Ovary (tissue), 3 donors: ENCODE data around the gene DENND4C.

Experiments used
- POLR2A ChIP-seq: fragments of 450-650 bp; IDR thresholded peaks from one replicate; pipeline ENCODE4 v1.6.1; 2017; ENCODE audit warnings: antibody characterized with exemption, mild to moderate bottlenecking, moderate library complexity
- TF ChIP-seq, protein P1 (sequence below), 3 donors: fragments of 450-650 bp in 2 of 3; fragments of 200-600 bp in 1 of 3; IDR thresholded peaks; one replicate each; pipeline versions ENCODE4 v1.5.1 to v1.8.0; 2016 to 2022; ENCODE audit warnings: antibody characterized with exemption in 3 of 3, mild to moderate bottlenecking in 1 of 3
- donor health status: DM: no; HTN: no; CAD: no.

DNA sequence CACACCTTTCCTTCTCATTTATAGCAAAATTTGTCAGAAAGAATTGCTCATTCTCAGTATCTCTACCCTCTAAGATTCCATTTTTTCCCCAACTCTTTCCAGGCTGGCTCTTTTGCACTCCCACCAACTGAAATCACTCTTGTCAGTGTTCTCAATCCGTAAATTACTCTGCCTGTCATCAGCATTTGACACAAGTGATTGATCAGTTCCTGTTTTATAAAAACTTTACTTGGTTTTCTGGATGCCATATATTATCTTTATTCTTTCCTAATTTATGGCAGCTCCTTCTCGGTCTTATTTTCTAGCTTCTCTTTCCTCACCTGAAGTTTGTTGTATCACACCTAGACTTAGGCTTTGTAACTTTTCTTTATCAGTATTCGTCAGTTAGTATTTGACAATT lies 16.4 kb downstream of the DENND4C start:
- no peak for TF ChIP-seq POLR2A
- TF ChIP-seq, protein P1, sequence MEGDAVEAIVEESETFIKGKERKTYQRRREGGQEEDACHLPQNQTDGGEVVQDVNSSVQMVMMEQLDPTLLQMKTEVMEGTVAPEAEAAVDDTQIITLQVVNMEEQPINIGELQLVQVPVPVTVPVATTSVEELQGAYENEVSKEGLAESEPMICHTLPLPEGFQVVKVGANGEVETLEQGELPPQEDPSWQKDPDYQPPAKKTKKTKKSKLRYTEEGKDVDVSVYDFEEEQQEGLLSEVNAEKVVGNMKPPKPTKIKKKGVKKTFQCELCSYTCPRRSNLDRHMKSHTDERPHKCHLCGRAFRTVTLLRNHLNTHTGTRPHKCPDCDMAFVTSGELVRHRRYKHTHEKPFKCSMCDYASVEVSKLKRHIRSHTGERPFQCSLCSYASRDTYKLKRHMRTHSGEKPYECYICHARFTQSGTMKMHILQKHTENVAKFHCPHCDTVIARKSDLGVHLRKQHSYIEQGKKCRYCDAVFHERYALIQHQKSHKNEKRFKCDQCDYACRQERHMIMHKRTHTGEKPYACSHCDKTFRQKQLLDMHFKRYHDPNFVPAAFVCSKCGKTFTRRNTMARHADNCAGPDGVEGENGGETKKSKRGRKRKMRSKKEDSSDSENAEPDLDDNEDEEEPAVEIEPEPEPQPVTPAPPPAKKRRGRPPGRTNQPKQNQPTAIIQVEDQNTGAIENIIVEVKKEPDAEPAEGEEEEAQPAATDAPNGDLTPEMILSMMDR (IDR thresholded peaks at IDR 0.05) = no peak
